H1 (cell line): ENCODE measurements around the gene PLEKHA3. TPM values are rescaled to one million over a fixed set of nuclear protein-coding genes. Genes with fewer than 3 reads are reported as not detected.

Experiments used
- BACH1 ChIP-seq: IDR thresholded peaks from 2 replicates; pipeline ENCODE4 v1.6.1; 2012; ENCODE audit warnings: low read length, improper control_type of control experiment
- BRCA1 ChIP-seq: IDR thresholded peaks from 2 replicates; pipeline ENCODE4 v1.6.1; 2012; ENCODE audit warnings: low read depth, low read length, improper control_type of control experiment
- CEBPB ChIP-seq: IDR thresholded peaks from 2 replicates; pipeline ENCODE4 v1.6.1; 2012; ENCODE audit warnings: low read depth, low read length
- CHD2 ChIP-seq: IDR thresholded peaks from 2 replicates; pipeline ENCODE4 v1.6.1; 2012; ENCODE audit warnings: low read length, improper control_type of control experiment
- CREB1 ChIP-seq: IDR thresholded peaks from 2 replicates; pipeline ENCODE4 v1.6.1; 2012; ENCODE audit warnings: inconsistent platforms
- EZH2 ChIP-seq: fragments of 200-600 bp; sonication (generic); IDR thresholded peaks from 2 replicates; pipeline ENCODE4 v1.7.1; 2012; ENCODE audit warnings: low read depth, mild to moderate bottlenecking, moderate library complexity, low read length, inconsistent platforms; ENCODE audit not compliant: severe bottlenecking
- FOSL1 ChIP-seq: IDR thresholded peaks from 2 replicates; pipeline ENCODE4 v1.6.1; 2011; ENCODE audit warnings: mild to moderate bottlenecking, low read depth, low read length, moderate library complexity; ENCODE audit not compliant: insufficient read depth
- GABPA ChIP-seq: IDR thresholded peaks from 2 replicates; pipeline ENCODE4 v1.6.1; 2011; ENCODE audit warnings: mild to moderate bottlenecking, low read length, moderate library complexity, borderline replicate concordance; ENCODE audit not compliant: insufficient read depth
- GTF2F1 ChIP-seq: IDR thresholded peaks from 2 replicates; pipeline ENCODE4 v1.6.1; 2012; ENCODE audit warnings: low read depth, low read length, improper control_type of control experiment, borderline replicate concordance
- JUN ChIP-seq: IDR thresholded peaks from 2 replicates; pipeline ENCODE4 v1.6.1; 2011; ENCODE audit warnings: low read depth, mild to moderate bottlenecking, improper control_type of control experiment, low read length
- JUND ChIP-seq: IDR thresholded peaks from 2 replicates; pipeline ENCODE4 v1.6.1; 2011; ENCODE audit warnings: mild to moderate bottlenecking, improper control_type of control experiment, low read length
- KDM4A ChIP-seq: IDR thresholded peaks from one replicate; pipeline ENCODE4 v1.7.1; 2012; ENCODE audit warnings: low read depth, mild to moderate bottlenecking, moderate library complexity, low read length, inconsistent platforms; ENCODE audit not compliant: severe bottlenecking
- MAFK ChIP-seq: IDR thresholded peaks from 2 replicates; pipeline ENCODE4 v1.6.1; 2012; ENCODE audit warnings: low read depth, mild to moderate bottlenecking, improper control_type of control experiment, low read length
- POLR2A ChIP-seq, 2 experiments: IDR thresholded peaks; 1 replicate in 1 of 2; 2 replicates in 1 of 2; pipeline ENCODE4 v1.6.1; 2011; ENCODE audit warnings: low read depth in 2 of 2, low read length in 2 of 2, mild to moderate bottlenecking in 2 of 2; ENCODE audit errors: control extremely low read depth in 1 of 2
- POLR2AphosphoS5 ChIP-seq: IDR thresholded peaks from 2 replicates; pipeline ENCODE4 v1.6.1; 2011; ENCODE audit warnings: low read depth, low read length
- SIN3A ChIP-seq, 2 experiments: IDR thresholded peaks in 1 of 2; conservative IDR thresholded peaks in 1 of 2; 2 replicates each; pipeline ENCODE4 v1.6.1; 2011 to 2012; ENCODE audit warnings: low read length in 2 of 2, improper control_type of control experiment in 1 of 2, low read depth in 1 of 2, mild to moderate bottlenecking in 1 of 2
- SIRT6 ChIP-seq: IDR thresholded peaks from one replicate; pipeline ENCODE4 v1.7.1; 2012; ENCODE audit warnings: low read length, inconsistent platforms
- TBP ChIP-seq: IDR thresholded peaks from 2 replicates; pipeline ENCODE4 v1.6.1; 2011; ENCODE audit warnings: low read depth, low read length, improper control_type of control experiment
- polyA plus RNA-seq, 7 experiments: library from polyadenylated mRNA; depleted of rRNA in 3 of 7; stranded (reverse) in 5 of 7; unstranded in 2 of 7; fragments of >200 nt in 5 of 7; fragments of 200-250 nt in 2 of 7; gene quantifications; 1 replicate in 5 of 7; 2 replicates in 1 of 7; 4 replicates in 1 of 7; pipeline versions ENCODE4 v1.2.1 to v1.2.3, GENCODE V29; 2011 to 2013; ENCODE audit warnings: missing spikeins in 2 of 7, mixed read lengths in 2 of 7
- total RNA-seq: library from RNA; stranded (reverse); fragmentation: NEBNext Ultra II Directional; extraction: Animal tissue kit (Norgen Biotek cat#: 25700); gene quantifications from 2 replicates; pipeline ENCODE4 v1.2.1, GENCODE V29; 2021
- TF ChIP-seq, protein P1 (sequence below), 3 experiments: IDR thresholded peaks; 1 replicate in 2 of 3; 2 replicates in 1 of 3; pipeline versions ENCODE4 v1.5.1 to v1.6.1; 2011; ENCODE audit warnings: low read length in 3 of 3, mild to moderate bottlenecking in 3 of 3, inconsistent platforms in 2 of 3, low read depth in 1 of 3, moderate library complexity in 1 of 3; ENCODE audit not compliant: insufficient read depth in 1 of 3; ENCODE audit errors: control extremely low read depth in 1 of 3

The PLEKHA3 gene
- total and polyA plus RNA-seq, 2 of the 8 experiments (the other 6 are each of a cell fraction or from before 2014, with no cell fraction given): 1.9 to 20.1 TPM

DNA sequence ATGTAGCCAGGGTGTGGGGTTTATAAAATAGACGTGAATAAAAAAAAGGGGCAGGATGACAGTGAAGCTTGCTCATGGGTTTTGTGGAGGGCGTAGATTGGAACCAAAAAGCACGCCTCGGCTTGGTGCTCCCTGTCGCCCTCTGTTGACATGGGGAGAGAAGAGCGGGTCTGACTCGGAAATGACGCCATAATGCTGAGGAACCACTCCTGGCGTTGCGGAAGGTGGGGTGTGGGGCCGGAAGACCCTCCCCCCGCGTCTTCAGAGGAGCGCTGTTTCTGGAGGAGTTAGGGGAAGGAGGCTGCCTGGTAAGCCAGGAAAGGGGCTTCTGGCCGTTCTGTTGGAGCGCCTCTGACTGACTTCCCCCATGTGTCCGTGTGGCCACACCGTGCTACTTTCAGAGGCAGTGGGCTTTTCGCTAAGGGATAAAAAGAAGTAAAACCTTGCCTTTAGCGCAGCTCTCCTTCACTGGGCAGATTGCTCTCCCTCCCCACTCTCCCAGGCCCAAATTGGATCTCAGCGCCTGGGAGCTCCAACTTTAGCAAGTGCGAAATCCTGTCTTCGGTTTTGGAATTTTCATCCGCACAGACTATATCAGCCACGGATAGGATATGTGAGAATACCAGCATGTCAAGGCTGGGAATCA is 42.8 kb downstream of the PLEKHA3 start (continued):
- no peak for TF ChIP-seq JUN
- no peak for TF ChIP-seq FOSL1
- peak; percentile 59; the same call in 1 of the 2 replicates for TF ChIP-seq CHD2
- TF ChIP-seq CREB1: peak; percentile 94
- TF ChIP-seq BACH1: 0 out of 2 replicates have a peak, but pooled peaks have one; percentile 17
- peak; percentile 86; the same call in 1 of the 2 replicates for TF ChIP-seq GABPA
- TF ChIP-seq JUND: peak; percentile 72; the same call in 1 of the 2 replicates
- TF ChIP-seq POLR2AphosphoS5: peak; percentile 91
- TF ChIP-seq MAFK: peak; percentile 58; the same call in 1 of the 2 replicates
- TF ChIP-seq EZH2: no peak
- TF ChIP-seq KDM4A: peak; percentile 60
- TF ChIP-seq, protein P1, sequence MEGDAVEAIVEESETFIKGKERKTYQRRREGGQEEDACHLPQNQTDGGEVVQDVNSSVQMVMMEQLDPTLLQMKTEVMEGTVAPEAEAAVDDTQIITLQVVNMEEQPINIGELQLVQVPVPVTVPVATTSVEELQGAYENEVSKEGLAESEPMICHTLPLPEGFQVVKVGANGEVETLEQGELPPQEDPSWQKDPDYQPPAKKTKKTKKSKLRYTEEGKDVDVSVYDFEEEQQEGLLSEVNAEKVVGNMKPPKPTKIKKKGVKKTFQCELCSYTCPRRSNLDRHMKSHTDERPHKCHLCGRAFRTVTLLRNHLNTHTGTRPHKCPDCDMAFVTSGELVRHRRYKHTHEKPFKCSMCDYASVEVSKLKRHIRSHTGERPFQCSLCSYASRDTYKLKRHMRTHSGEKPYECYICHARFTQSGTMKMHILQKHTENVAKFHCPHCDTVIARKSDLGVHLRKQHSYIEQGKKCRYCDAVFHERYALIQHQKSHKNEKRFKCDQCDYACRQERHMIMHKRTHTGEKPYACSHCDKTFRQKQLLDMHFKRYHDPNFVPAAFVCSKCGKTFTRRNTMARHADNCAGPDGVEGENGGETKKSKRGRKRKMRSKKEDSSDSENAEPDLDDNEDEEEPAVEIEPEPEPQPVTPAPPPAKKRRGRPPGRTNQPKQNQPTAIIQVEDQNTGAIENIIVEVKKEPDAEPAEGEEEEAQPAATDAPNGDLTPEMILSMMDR (IDR thresholded peaks at IDR 0.05; ENCODE audit: control extremely low read depth in 1 of 3, insufficient read depth in 1 of 3, low read depth in 1 of 3, low read length in 3 of 3): peak; percentile 71 to 95 (median 91)
- TF ChIP-seq BRCA1: no peak
- no peak for TF ChIP-seq SIRT6
- TF ChIP-seq GTF2F1: 0 out of 2 replicates have a peak, but pooled peaks have one; percentile 43
- peak; percentile 72 for TF ChIP-seq TBP
- TF ChIP-seq CEBPB: peak; percentile 53
- TF ChIP-seq SIN3A (conservative IDR thresholded peaks at IDR 0.05 in 1 of 2, IDR thresholded peaks at IDR 0.05 in 1 of 2; ENCODE audit: low read depth in 1 of 2, low read length in 2 of 2): 0 out of 4 replicates have a peak, but pooled peaks have one; percentile 7 to 64
- peak in 1 of 2 experiments; percentile 93; a peak in 2 of 3 replicates for TF ChIP-seq POLR2A (IDR thresholded peaks at IDR 0.05; ENCODE audit: control extremely low read depth in 1 of 2, low read depth in 2 of 2, low read length in 2 of 2)
